WTC11 (cell line): ENCODE results near the gene VTI1A. TPM values are rescaled to one million over a fixed set of nuclear protein-coding genes. Genes with fewer than 3 reads are reported as not detected.
"Not testable (repeated sequence)": the region's sequence is repeated elsewhere in the genome, so short reads cannot be mapped to it uniquely, and the experiment has no call there.

Experiments
- ATAC-seq: fragments of 200-7000 bp; cut with Tn5 transposase; 2 replicates; pipeline ENCODE4 v1.10.0; 2021; ENCODE audit warnings: mild to moderate bottlenecking, moderate library complexity
- CTCF ChIA-PET: fragments of 300-600 bp; sonication (Branson Sonifier 250); formaldehyde crosslinking; loops from one replicate; lab custom pipeline; 2021; ENCODE audit warnings: antibody characterized with exemption; lab: Charles Lee
- POLR2A ChIA-PET: fragments of 350-600 bp; sonication (Branson Sonifier 250); formaldehyde crosslinking; loops from one replicate; lab custom pipeline; 2021; ENCODE audit warnings: antibody characterized with exemption; lab: Charles Lee
- DNase-seq: peaks from one replicate; pipeline ENCODE4 v3.0.0; 2021; ENCODE audit warnings: low spot score
- H3K27ac Mint-ChIP-seq: 2 replicates; pipeline ENCODE4 v1.8.0; 2021; ENCODE audit warnings: mixed read lengths
- H3K27me3 Mint-ChIP-seq: 2 replicates; pipeline ENCODE4 v1.8.0; 2021; ENCODE audit warnings: low read depth, mild to moderate bottlenecking, moderate library complexity, mixed read lengths
- H3K36me3 Mint-ChIP-seq: 2 replicates; pipeline ENCODE4 v1.8.0; 2021; ENCODE audit warnings: mixed read lengths
- H3K4me1 Mint-ChIP-seq: 2 replicates; pipeline ENCODE4 v1.8.0; 2022; ENCODE audit warnings: mixed read lengths
- H3K4me3 Mint-ChIP-seq: 2 replicates; pipeline ENCODE4 v1.8.0; 2021; ENCODE audit warnings: mild to moderate bottlenecking, moderate library complexity, mixed read lengths
- H3K9me3 Mint-ChIP-seq: 2 replicates; pipeline ENCODE4 v1.8.0; 2021; ENCODE audit warnings: mixed read lengths
- E2F1 ChIP-seq: sonication (generic); formaldehyde crosslinking; IDR thresholded peaks from 2 replicates; pipeline ENCODE4 v1.8.0; 2022; ENCODE audit warnings: mild to moderate bottlenecking, missing genetic modification reagents
- E2F4 ChIP-seq: sonication (generic); formaldehyde crosslinking; IDR thresholded peaks from 2 replicates; pipeline ENCODE4 v1.8.1; 2022; ENCODE audit warnings: low read depth, mild to moderate bottlenecking, moderate library complexity, missing genetic modification reagents, borderline replicate concordance
- ETV6 ChIP-seq: sonication (generic); formaldehyde crosslinking; IDR thresholded peaks from 2 replicates; pipeline ENCODE4 v1.8.1; 2022; ENCODE audit warnings: mild to moderate bottlenecking, missing genetic modification reagents
- FOXP1 ChIP-seq: sonication (generic); formaldehyde crosslinking; IDR thresholded peaks from 2 replicates; pipeline ENCODE4 v1.8.0; 2022; ENCODE audit warnings: missing genetic modification reagents, mild to moderate bottlenecking, moderate library complexity, borderline replicate concordance
- IRF2 ChIP-seq: sonication (generic); formaldehyde crosslinking; IDR thresholded peaks from 2 replicates; pipeline ENCODE4 v1.8.0; 2022; ENCODE audit warnings: low read depth, missing genetic modification reagents, borderline replicate concordance
- NFYB ChIP-seq: sonication (generic); formaldehyde crosslinking; conservative IDR thresholded peaks from 2 replicates; pipeline ENCODE4 v1.8.0; 2022; ENCODE audit warnings: low read depth, missing genetic modification reagents
- NR3C1 ChIP-seq: sonication (generic); formaldehyde crosslinking; conservative IDR thresholded peaks from 2 replicates; pipeline ENCODE4 v1.8.1; 2023; ENCODE audit warnings: low read depth, mild to moderate bottlenecking, missing genetic modification reagents
- OVOL2 ChIP-seq: fragments of 250-450 bp; sonication (Bioruptor Pico); IDR thresholded peaks from 2 replicates; pipeline ENCODE4 v1.9.0; 2021; ENCODE audit warnings: mild to moderate bottlenecking, borderline replicate concordance
- PRRX2 ChIP-seq: fragments of 250-450 bp; sonication (Bioruptor Pico); IDR thresholded peaks from 2 replicates; pipeline ENCODE4 v1.8.0; 2021; ENCODE audit warnings: mild to moderate bottlenecking
- SMAD3 ChIP-seq: sonication (generic); formaldehyde crosslinking; IDR thresholded peaks from 2 replicates; pipeline ENCODE4 v1.8.0; 2022; ENCODE audit warnings: missing genetic modification reagents, mild to moderate bottlenecking, borderline replicate concordance
- USF2 ChIP-seq: sonication (generic); formaldehyde crosslinking; IDR thresholded peaks from 2 replicates; pipeline ENCODE4 v1.8.1; 2023; ENCODE audit warnings: mild to moderate bottlenecking, missing genetic modification reagents, moderate library complexity
- ZNF396 ChIP-seq: fragments of 250-450 bp; sonication (Bioruptor Pico); IDR thresholded peaks from 2 replicates; pipeline ENCODE4 v1.8.0; 2021; ENCODE audit warnings: mild to moderate bottlenecking, moderate library complexity, borderline replicate concordance
- ZNF671 ChIP-seq: fragments of 250-450 bp; sonication (Bioruptor Pico); IDR thresholded peaks from 2 replicates; pipeline ENCODE4 v1.8.0; 2021; ENCODE audit warnings: mild to moderate bottlenecking
- total RNA-seq: library from RNA; stranded (reverse); gene quantifications from 3 replicates; pipeline ENCODE4 v1.2.3, GENCODE V29; 2021
- TF ChIP-seq, protein P1 (sequence below): sonication (generic); formaldehyde crosslinking; IDR thresholded peaks from 2 replicates; pipeline ENCODE4 v1.8.0; 2023; ENCODE audit warnings: mild to moderate bottlenecking, missing genetic modification reagents
- TF ChIP-seq, protein P2 (sequence below): fragments of 200-600 bp; IDR thresholded peaks from 2 replicates; pipeline ENCODE4 v1.8.0; 2022; ENCODE audit warnings: antibody characterized with exemption
- TF ChIP-seq, protein P3 (sequence below): sonication (generic); formaldehyde crosslinking; IDR thresholded peaks from 2 replicates; pipeline ENCODE4 v1.8.1; 2022; ENCODE audit warnings: mild to moderate bottlenecking, moderate library complexity, missing genetic modification reagents
- TF ChIP-seq, protein P4 (sequence below): sonication (generic); formaldehyde crosslinking; IDR thresholded peaks from 2 replicates; pipeline ENCODE4 v1.8.1; 2022; ENCODE audit warnings: low read depth, missing genetic modification reagents, borderline replicate concordance

The VTI1A gene
- total RNA-seq, 1 experiment from 2014 or later, result 20.1 TPM

GRCh38 chr10:112497347-112497950 lies 50.4 kb downstream of the VTI1A start (continued):
- TF ChIP-seq, protein P1, sequence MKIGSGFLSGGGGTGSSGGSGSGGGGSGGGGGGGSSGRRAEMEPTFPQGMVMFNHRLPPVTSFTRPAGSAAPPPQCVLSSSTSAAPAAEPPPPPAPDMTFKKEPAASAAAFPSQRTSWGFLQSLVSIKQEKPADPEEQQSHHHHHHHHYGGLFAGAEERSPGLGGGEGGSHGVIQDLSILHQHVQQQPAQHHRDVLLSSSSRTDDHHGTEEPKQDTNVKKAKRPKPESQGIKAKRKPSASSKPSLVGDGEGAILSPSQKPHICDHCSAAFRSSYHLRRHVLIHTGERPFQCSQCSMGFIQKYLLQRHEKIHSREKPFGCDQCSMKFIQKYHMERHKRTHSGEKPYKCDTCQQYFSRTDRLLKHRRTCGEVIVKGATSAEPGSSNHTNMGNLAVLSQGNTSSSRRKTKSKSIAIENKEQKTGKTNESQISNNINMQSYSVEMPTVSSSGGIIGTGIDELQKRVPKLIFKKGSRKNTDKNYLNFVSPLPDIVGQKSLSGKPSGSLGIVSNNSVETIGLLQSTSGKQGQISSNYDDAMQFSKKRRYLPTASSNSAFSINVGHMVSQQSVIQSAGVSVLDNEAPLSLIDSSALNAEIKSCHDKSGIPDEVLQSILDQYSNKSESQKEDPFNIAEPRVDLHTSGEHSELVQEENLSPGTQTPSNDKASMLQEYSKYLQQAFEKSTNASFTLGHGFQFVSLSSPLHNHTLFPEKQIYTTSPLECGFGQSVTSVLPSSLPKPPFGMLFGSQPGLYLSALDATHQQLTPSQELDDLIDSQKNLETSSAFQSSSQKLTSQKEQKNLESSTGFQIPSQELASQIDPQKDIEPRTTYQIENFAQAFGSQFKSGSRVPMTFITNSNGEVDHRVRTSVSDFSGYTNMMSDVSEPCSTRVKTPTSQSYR (CRISPR knock-in tag), result no peak
- TF ChIP-seq NR3C1 (CRISPR knock-in tag), result no peak

DNA sequence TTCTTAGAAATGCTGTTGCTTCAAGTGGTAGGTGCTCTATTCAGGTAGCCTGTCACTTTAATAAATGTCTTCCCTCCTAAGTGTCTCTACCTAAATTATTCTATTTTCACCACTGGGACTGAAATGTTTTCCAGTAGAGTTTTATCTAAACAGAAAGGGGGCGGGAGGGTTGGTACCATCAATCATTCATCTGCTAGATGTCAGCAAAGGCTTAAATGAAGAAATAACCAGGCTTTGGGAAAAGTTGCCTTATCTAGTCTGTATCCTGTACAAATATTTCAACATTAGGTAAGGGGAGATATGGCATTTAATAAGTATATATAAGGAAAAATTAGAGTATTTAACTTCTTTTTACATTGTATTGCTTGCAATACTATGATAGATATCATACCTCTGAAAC lies 51.8 kb downstream of the VTI1A start:
- ATAC-seq (no peak), DNase-seq (no peak)
- H3K4me1 Mint-ChIP-seq, result no peaks in the 10 kb centered on the region
- no peaks in the 10 kb centered on the region for H3K9me3 Mint-ChIP-seq
- H3K4me3 Mint-ChIP-seq, result no peak overlapping the region
- no peak for TF ChIP-seq SMAD3 (CRISPR knock-in tag)
- TF ChIP-seq ZNF671 (CRISPR knock-in tag), result no peak
- no peak for TF ChIP-seq USF2 (CRISPR knock-in tag)
- no peak for TF ChIP-seq E2F1 (CRISPR knock-in tag)
- TF ChIP-seq ZNF396 (CRISPR knock-in tag), result no peak
- TF ChIP-seq IRF2 (CRISPR knock-in tag), result no peak
- TF ChIP-seq ETV6 (CRISPR knock-in tag), result no peak
- TF ChIP-seq, protein P2, sequence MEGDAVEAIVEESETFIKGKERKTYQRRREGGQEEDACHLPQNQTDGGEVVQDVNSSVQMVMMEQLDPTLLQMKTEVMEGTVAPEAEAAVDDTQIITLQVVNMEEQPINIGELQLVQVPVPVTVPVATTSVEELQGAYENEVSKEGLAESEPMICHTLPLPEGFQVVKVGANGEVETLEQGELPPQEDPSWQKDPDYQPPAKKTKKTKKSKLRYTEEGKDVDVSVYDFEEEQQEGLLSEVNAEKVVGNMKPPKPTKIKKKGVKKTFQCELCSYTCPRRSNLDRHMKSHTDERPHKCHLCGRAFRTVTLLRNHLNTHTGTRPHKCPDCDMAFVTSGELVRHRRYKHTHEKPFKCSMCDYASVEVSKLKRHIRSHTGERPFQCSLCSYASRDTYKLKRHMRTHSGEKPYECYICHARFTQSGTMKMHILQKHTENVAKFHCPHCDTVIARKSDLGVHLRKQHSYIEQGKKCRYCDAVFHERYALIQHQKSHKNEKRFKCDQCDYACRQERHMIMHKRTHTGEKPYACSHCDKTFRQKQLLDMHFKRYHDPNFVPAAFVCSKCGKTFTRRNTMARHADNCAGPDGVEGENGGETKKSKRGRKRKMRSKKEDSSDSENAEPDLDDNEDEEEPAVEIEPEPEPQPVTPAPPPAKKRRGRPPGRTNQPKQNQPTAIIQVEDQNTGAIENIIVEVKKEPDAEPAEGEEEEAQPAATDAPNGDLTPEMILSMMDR, result no peak
- no peak for TF ChIP-seq OVOL2 (CRISPR knock-in tag)
- TF ChIP-seq PRRX2, result no peak
- TF ChIP-seq E2F4 (CRISPR knock-in tag), result no peak
- TF ChIP-seq NFYB (CRISPR knock-in tag), result no peak
- TF ChIP-seq, protein P3, sequence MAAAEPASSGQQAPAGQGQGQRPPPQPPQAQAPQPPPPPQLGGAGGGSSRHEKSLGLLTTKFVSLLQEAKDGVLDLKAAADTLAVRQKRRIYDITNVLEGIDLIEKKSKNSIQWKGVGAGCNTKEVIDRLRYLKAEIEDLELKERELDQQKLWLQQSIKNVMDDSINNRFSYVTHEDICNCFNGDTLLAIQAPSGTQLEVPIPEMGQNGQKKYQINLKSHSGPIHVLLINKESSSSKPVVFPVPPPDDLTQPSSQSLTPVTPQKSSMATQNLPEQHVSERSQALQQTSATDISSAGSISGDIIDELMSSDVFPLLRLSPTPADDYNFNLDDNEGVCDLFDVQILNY (CRISPR knock-in tag), result no peak
- TF ChIP-seq, protein P4, sequence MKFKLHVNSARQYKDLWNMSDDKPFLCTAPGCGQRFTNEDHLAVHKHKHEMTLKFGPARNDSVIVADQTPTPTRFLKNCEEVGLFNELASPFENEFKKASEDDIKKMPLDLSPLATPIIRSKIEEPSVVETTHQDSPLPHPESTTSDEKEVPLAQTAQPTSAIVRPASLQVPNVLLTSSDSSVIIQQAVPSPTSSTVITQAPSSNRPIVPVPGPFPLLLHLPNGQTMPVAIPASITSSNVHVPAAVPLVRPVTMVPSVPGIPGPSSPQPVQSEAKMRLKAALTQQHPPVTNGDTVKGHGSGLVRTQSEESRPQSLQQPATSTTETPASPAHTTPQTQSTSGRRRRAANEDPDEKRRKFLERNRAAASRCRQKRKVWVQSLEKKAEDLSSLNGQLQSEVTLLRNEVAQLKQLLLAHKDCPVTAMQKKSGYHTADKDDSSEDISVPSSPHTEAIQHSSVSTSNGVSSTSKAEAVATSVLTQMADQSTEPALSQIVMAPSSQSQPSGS (CRISPR knock-in tag), result no peak
- no peak for TF ChIP-seq FOXP1 (CRISPR knock-in tag)
- no peak overlapping the region for H3K27ac Mint-ChIP-seq
- ChIA-PET CTCF (no interaction called here), POLR2A (no interaction called here)
- no peaks in the 10 kb centered on the region for H3K27me3 Mint-ChIP-seq
- no peaks in the 10 kb centered on the region for H3K36me3 Mint-ChIP-seq

DNA sequence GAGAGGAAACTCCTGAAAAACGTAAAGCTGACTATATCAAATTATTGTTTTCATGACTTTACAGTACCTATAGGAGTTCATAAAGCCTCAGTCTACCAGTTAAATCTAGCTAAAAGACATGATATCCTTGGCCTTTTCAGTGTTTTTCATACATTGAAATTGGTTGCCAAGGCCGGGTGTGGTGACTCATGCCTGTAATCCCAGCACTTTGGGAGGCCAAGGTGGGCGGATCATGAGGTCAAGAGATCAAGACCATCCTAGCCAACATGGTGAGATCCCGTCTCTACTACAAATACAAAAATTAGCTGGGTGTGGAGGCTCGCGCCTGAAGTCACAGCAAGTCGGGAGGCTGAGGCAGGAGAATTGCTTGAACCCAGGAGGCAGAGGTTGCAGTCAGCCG lies 53.0 kb downstream of the VTI1A start:
- H3K4me1 Mint-ChIP-seq, H3K36me3 Mint-ChIP-seq, H3K27ac Mint-ChIP-seq: not testable (repeated sequence)

More for the DNA sequence above, 53.0 kb downstream of the VTI1A start:
- CTCF ChIA-PET, ATAC-seq, DNase-seq, POLR2A ChIA-PET, H3K9me3 Mint-ChIP-seq, H3K4me3 Mint-ChIP-seq, H3K27me3 Mint-ChIP-seq: not testable (repeated sequence)
